A549 treated with Mapracorat at 1 μM for 4 hours (cell line): ENCODE data around the gene TBX5. TPM values are rescaled to one million over a fixed set of nuclear protein-coding genes. Genes with fewer than 3 reads are reported as not detected.

Source experiments
- total RNA-seq: library from RNA; stranded (reverse); fragments of 200-300 nt; extraction: Qiagen RNA extraction; gene quantifications from 5 replicates; pipeline ENCODE4 v1.2.3, GENCODE V29; 2022

TBX5 gene
- total RNA-seq = not detected in 5 replicates

DNA sequence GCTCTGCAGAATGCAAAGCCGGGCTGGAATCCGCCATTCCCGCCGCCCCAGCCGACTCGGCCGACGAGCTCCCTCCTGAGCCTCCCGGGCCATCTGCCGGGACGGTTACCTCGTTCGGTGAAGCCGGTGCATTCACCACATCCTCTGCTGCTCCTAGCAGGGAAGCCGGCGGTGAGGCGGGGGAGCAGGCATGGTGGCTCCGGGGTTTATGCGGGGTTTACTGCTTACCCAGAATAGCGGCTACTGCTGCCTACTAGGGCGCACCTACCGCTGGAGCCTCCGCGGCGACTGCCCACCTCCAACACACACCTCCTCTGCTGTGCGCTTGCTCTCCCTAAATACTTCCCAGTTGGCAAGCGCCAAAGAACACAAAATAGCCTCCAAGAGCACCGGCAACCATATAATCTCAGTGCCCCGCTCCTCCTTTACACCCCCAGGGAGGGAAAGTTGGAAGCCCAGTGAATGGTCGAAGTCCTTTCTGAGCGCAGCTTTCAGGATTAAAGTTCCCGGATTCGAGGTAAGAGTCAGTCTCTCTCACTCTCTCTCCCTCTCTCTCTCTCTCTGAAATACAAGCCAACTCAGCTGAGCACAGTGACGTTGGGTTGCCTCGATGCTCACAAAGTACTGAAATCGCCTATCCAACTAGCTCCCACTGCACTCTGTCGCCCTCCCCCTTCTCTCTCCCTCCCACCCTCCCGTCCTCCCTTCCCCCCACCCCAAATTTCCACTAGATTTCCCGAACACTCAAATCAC, at the start of gene TBX5:
Gene TBX5, minus strand, starts transcription at position 626 of the 753 bp plus-strand sequence. CDS start 2,246 bp downstream, outside the sequence.

